PC-3 (cell line): ENCODE measurements around the gene COX7A2. TPM values are rescaled to one million over a fixed set of nuclear protein-coding genes. Genes with fewer than 3 reads are reported as not detected.

ENCODE experiments used
- ATAC-seq: fragments of 200-7000 bp; cut with Tn5 transposase; 2 replicates; pipeline ENCODE4 v1.9.1; 2020; ENCODE audit warnings: mild to moderate bottlenecking, moderate library complexity
- BruUV-seq: library from RNA; stranded (reverse); fragments of 400-500 nt; replicated peaks from 2 replicates; lab custom pipeline; 2021; lab: Mats Ljungman, UMichigan
- CTCF ChIA-PET: fragments of 300-600 bp; sonication (Branson Sonifier 250); formaldehyde crosslinking; loops from one replicate; lab custom pipeline; 2022; ENCODE audit warnings: antibody characterized with exemption; lab: Charles Lee
- POLR2A ChIA-PET: fragments of 300-600 bp; sonication (Branson Sonifier 250); formaldehyde crosslinking; loops from one replicate; lab custom pipeline; 2022; ENCODE audit warnings: antibody characterized with exemption; ENCODE audit not compliant: unreplicated experiment; lab: Charles Lee
- DNase-seq: peaks from one replicate; pipeline ENCODE4 v3.0.0-alpha.2; 2015
- H2AFZ ChIP-seq: fragments of 300-600 bp; sonication (generic); 2 replicates; pipeline ENCODE4 v1.6.0; 2016; ENCODE audit warnings: antibody characterized with exemption, low read length
- H3F3A ChIP-seq: fragments of 300-600 bp; sonication (generic); one replicate; pipeline ENCODE4 v1.6.0; 2017; ENCODE audit warnings: antibody characterized with exemption, low read length, control low read depth, mild to moderate bottlenecking; ENCODE audit not compliant: unreplicated experiment
- H3K27ac ChIP-seq: fragments of 300-600 bp; sonication (generic); 2 replicates; pipeline ENCODE4 v1.5.1; 2016; ENCODE audit warnings: mild to moderate bottlenecking, low read length
- H3K27me3 ChIP-seq: fragments of 300-600 bp; sonication (generic); 2 replicates; pipeline ENCODE4 v1.6.1; 2016; ENCODE audit warnings: low read length, mixed read lengths
- H3K36me3 ChIP-seq: fragments of 300-600 bp; sonication (generic); 2 replicates; pipeline ENCODE4 v1.6.1; 2016; ENCODE audit warnings: low read depth, mixed run types, low read length, mixed read lengths
- H3K4me1 ChIP-seq: fragments of 300-600 bp; sonication (generic); 2 replicates; pipeline ENCODE4 v1.5.1; 2016; ENCODE audit warnings: low read length; ENCODE audit not compliant: insufficient read depth
- H3K4me2 ChIP-seq: fragments of 300-600 bp; sonication (generic); 2 replicates; pipeline ENCODE4 v1.6.0; 2016; ENCODE audit warnings: low read length
- H3K4me3 ChIP-seq: fragments of 300-600 bp; sonication (generic); 2 replicates; pipeline ENCODE4 v1.5.1; 2016; ENCODE audit warnings: mild to moderate bottlenecking, low read length, mixed read lengths
- H3K79me2 ChIP-seq: fragments of 300-600 bp; sonication (generic); 2 replicates; pipeline ENCODE4 v1.6.1; 2017; ENCODE audit warnings: low read length, mixed read lengths
- H3K9ac ChIP-seq: fragments of 300-600 bp; sonication (generic); 2 replicates; pipeline ENCODE4 v1.6.0; 2016; ENCODE audit warnings: mild to moderate bottlenecking, low read length
- H3K9me2 ChIP-seq: fragments of 300-600 bp; sonication (generic); replicated peaks from 2 replicates; pipeline ENCODE4 v1.6.1; 2016; ENCODE audit warnings: mixed run types, low read length, mixed read lengths
- H3K9me3 ChIP-seq: fragments of 300-600 bp; sonication (generic); 2 replicates; pipeline ENCODE4 v1.6.1; 2016; ENCODE audit warnings: low read length, mixed read lengths
- H4K20me1 ChIP-seq: fragments of 300-600 bp; sonication (generic); 2 replicates; pipeline ENCODE4 v1.6.1; 2016; ENCODE audit warnings: low read length, mixed read lengths
- EZH2 ChIP-seq: fragments of 300-600 bp; sonication (generic); IDR thresholded peaks from one replicate; pipeline ENCODE4 v1.6.1; 2017; ENCODE audit warnings: antibody characterized with exemption, mild to moderate bottlenecking, low read length; ENCODE audit not compliant: unreplicated experiment
- EZH2phosphoT487 ChIP-seq: fragments of 300-600 bp; sonication (generic); IDR thresholded peaks from 2 replicates; pipeline ENCODE4 v1.6.1; 2018; ENCODE audit warnings: mild to moderate bottlenecking, antibody characterized with exemption, low read length, borderline replicate concordance
- intact Hi-C: fragments of 100-400 bp; cut with micrococcal nuclease; formaldehyde crosslinking; loops from 2 replicates; pipeline ENCODE4 v1.9.0; 2023
- total RNA-seq: library from RNA; depleted of rRNA; stranded (reverse); fragments of >200 nt; gene quantifications from 2 replicates; pipeline ENCODE4 v1.2.3, GENCODE V29; 2014; rRNA removed
- TF ChIP-seq, protein P1 (sequence below): fragments of 300-600 bp; sonication (generic); conservative IDR thresholded peaks from 2 replicates; pipeline ENCODE4 v1.5.1; 2017; ENCODE audit warnings: antibody characterized with exemption, low read depth, mild to moderate bottlenecking, low read length

The COX7A2 gene
- total RNA-seq, 1 experiment from 2014 or later, result 172 TPM

GRCh38 chr6:75196081-75196687, 47.4 kb downstream of the COX7A2 start:
- Histone ChIP-seq H3K27ac (peak overlapping the region; percentile 50), H3K79me2 (peaks cover 36% of the 10 kb centered on the region), H3K4me3 (no peak overlapping the region), H3K27me3 (no peaks in the 10 kb centered on the region), H3K9ac (no peak overlapping the region), H4K20me1 (no peaks in the 10 kb centered on the region), H3K4me2 (peak overlapping the region; percentile 36), H2AFZ (no peak overlapping the region), H3K9me3 (no peaks in the 10 kb centered on the region), H3K9me2 (no peaks in the 10 kb centered on the region), H3K36me3 (no peaks in the 10 kb centered on the region), H3K4me1 (peaks cover 15% of the 10 kb centered on the region), H3F3A (no peaks in the 10 kb centered on the region)
- no peak for TF ChIP-seq EZH2phosphoT487
- no peak for TF ChIP-seq EZH2
- TF ChIP-seq, protein P1, sequence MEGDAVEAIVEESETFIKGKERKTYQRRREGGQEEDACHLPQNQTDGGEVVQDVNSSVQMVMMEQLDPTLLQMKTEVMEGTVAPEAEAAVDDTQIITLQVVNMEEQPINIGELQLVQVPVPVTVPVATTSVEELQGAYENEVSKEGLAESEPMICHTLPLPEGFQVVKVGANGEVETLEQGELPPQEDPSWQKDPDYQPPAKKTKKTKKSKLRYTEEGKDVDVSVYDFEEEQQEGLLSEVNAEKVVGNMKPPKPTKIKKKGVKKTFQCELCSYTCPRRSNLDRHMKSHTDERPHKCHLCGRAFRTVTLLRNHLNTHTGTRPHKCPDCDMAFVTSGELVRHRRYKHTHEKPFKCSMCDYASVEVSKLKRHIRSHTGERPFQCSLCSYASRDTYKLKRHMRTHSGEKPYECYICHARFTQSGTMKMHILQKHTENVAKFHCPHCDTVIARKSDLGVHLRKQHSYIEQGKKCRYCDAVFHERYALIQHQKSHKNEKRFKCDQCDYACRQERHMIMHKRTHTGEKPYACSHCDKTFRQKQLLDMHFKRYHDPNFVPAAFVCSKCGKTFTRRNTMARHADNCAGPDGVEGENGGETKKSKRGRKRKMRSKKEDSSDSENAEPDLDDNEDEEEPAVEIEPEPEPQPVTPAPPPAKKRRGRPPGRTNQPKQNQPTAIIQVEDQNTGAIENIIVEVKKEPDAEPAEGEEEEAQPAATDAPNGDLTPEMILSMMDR, result no peak
- CTCF ChIA-PET, result no interaction called here
- ATAC-seq (peak; percentile 90), DNase-seq (peak; percentile 57)
- no TSS peak for BruUV-seq
- intact Hi-C loops, result loop anchor here (5.0 kb wide), 1 partner anchor 49 kb away; no protein-coding TSS in a partner anchor
- POLR2A ChIA-PET, result no interaction called here

DNA sequence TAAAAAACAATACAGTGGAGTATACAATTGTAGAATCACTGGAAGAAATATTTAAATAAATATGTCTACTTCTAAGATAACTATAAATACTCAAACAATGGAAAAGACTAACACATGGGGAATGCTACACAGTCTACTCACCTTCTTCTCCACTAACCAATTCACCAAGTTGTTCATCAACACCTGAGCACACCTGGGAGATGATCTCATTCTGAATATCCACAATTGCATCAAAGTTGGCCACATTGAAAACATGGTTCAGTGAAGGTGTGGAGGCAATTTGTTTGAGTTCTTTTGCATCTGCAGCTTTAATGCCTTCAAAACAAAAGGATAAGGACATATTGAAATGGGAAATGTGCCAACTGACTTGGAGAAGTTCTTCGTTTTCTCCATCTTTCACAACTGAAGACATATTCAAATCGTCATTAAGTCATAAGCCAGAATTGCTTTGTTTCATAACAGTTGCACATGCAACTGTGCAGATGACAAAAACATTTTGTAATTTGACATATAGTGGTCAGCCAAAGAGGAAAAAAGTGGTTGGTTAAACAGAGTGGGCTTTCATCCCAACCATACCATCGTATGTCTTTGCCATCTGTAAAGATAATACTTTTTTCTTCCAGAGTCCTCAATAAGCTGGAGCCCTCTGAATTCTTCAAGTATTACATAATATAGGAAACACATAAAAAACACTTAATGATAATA, 55.2 kb downstream of the COX7A2 start:
- Histone ChIP-seq H3K4me3 (no peak overlapping the region), H4K20me1 (no peaks in the 10 kb centered on the region), H3K27me3 (no peaks in the 10 kb centered on the region), H2AFZ (no peak overlapping the region), H3K9me3 (no peaks in the 10 kb centered on the region), H3K36me3 (no peaks in the 10 kb centered on the region), H3K79me2 (no peaks in the 10 kb centered on the region), H3K9me2 (no peaks in the 10 kb centered on the region), H3K27ac (no peak overlapping the region), H3K4me1 (no peaks in the 10 kb centered on the region), H3F3A (no peaks in the 10 kb centered on the region), H3K4me2 (no peak overlapping the region), H3K9ac (no peak overlapping the region)
- DNase-seq, result no peak
- no TSS peak for BruUV-seq
- ChIA-PET CTCF (no interaction called here), POLR2A (no interaction called here)
- ATAC-seq, result no peak
- intact Hi-C loops, result no loop called here
- TF ChIP-seq, protein P1, result no peak
- no peak for TF ChIP-seq EZH2
- no peak for TF ChIP-seq EZH2phosphoT487

Other genes starting within 250 kb of the COX7A2 start
- 24.2 and 41.2 TPM in 2 replicates for gene COL12A1, start 37.7 kb downstream of the COX7A2 start, total RNA-seq
- gene TMEM30A, start 41.0 kb upstream of the COX7A2 start, total RNA-seq, result 35.7 and 36.8 TPM in 2 replicates
- not detected in 2 replicates for gene FILIP1, start 250.0 kb upstream of the COX7A2 start, total RNA-seq